HepG2 (cell line): ENCODE measurements around the gene OCSTAMP.

Experiments
- CBFB ChIP-seq: sonication (generic); formaldehyde crosslinking; IDR thresholded peaks from 2 replicates; pipeline ENCODE4 v1.4.0; 2020; ENCODE audit warnings: missing genetic modification reagents
- CBX5 ChIP-seq: sonication (generic); formaldehyde crosslinking; IDR thresholded peaks from 2 replicates; pipeline ENCODE4 v1.4.0; 2020; ENCODE audit warnings: missing genetic modification reagents, borderline replicate concordance
- CTCF ChIP-seq: sonication (generic); formaldehyde crosslinking; IDR thresholded peaks from 2 replicates; pipeline ENCODE4 v1.5.0; 2020; ENCODE audit warnings: mild to moderate bottlenecking, missing genetic modification reagents, moderate library complexity
- EP300 ChIP-seq, 3 experiments: sonication (generic) in 1 of 3; formaldehyde crosslinking in 1 of 3; IDR thresholded peaks; 2 replicates each; pipeline versions ENCODE4 v1.5.1 to v1.6.1; 2011 to 2020; ENCODE audit warnings: low read depth in 2 of 3, low read length in 2 of 3, borderline replicate concordance in 1 of 3, improper control_type of control experiment in 1 of 3, mild to moderate bottlenecking in 1 of 3, missing genetic modification reagents in 1 of 3, moderate library complexity in 1 of 3
- JUN ChIP-seq: sonication (generic); formaldehyde crosslinking; IDR thresholded peaks from 2 replicates; pipeline ENCODE4 v1.4.0; 2020; ENCODE audit warnings: mild to moderate bottlenecking, missing genetic modification reagents
- JUND ChIP-seq: sonication (generic); formaldehyde crosslinking; IDR thresholded peaks from 2 replicates; pipeline ENCODE4 v1.8.0; 2022; ENCODE audit warnings: mild to moderate bottlenecking, missing genetic modification reagents
- NCOA2 ChIP-seq: sonication (generic); formaldehyde crosslinking; IDR thresholded peaks from 2 replicates; pipeline ENCODE4 v1.8.0; 2022; ENCODE audit warnings: inconsistent platforms
- POLR2A ChIP-seq, 2 experiments: IDR thresholded peaks; 2 replicates each; pipeline ENCODE4 v1.6.1; 2011; ENCODE audit warnings: low read depth in 2 of 2, low read length in 2 of 2, mild to moderate bottlenecking in 1 of 2, moderate library complexity in 1 of 2; ENCODE audit not compliant: insufficient read depth in 1 of 2
- SP2 ChIP-seq: sonication (generic); formaldehyde crosslinking; IDR thresholded peaks from 2 replicates; pipeline ENCODE4 v1.5.1; 2020; ENCODE audit warnings: mild to moderate bottlenecking, missing genetic modification reagents
- ZBTB34 ChIP-seq: sonication (generic); formaldehyde crosslinking; IDR thresholded peaks from 2 replicates; pipeline ENCODE4 v1.8.0; 2022; ENCODE audit warnings: mild to moderate bottlenecking, missing genetic modification reagents

DNA sequence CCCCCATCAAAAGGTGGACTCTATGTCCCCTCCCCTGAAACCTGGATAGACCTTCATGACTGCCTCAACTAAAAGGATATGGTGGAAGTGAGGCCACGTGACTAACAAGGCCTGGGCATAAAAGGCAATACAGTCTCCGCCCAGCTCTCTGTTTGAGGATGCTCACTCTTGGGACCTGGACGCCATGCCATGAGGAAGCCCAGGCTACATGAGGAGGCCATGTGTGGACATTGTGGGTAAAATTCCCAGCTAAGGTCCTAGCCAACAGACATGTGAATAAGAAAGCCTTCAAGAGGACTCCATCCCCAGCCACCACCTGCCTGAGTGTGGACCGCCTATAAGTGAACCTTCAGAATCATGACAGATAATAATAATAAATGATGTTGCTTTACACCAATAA, 29.9 kb downstream of the OCSTAMP start:
- TF ChIP-seq ZBTB34 (CRISPR knock-in tag), result no peak
- TF ChIP-seq NCOA2 (CRISPR knock-in tag), result no peak
- TF ChIP-seq EP300 (IDR thresholded peaks at IDR 0.05; ENCODE audit: low read depth in 2 of 2, low read length in 2 of 2), result no peak
- no peak for TF ChIP-seq EP300 (CRISPR knock-in tag; IDR thresholded peaks at IDR 0.05; ENCODE audit: borderline replicate concordance)
- TF ChIP-seq JUN (CRISPR knock-in tag), result no peak
- no peak for TF ChIP-seq POLR2A (IDR thresholded peaks at IDR 0.05; ENCODE audit: insufficient read depth in 1 of 2, low read depth in 2 of 2, low read length in 2 of 2)
- no peak for TF ChIP-seq CBX5 (CRISPR knock-in tag)
- no peak for TF ChIP-seq JUND (CRISPR knock-in tag)
- no peak for TF ChIP-seq SP2 (CRISPR knock-in tag)
- TF ChIP-seq CTCF (CRISPR knock-in tag), result no peak
- no peak for TF ChIP-seq CBFB (CRISPR knock-in tag)
